ENCODE measurements around the gene FGFBP1.

The FGFBP1 gene

GRCh38 chr4:15971068-15971801 is 32.7 kb upstream of the FGFBP1 start:
- no peak for DNase-seq (ENCODE audit: low read depth)
- TF ChIP-seq, protein P1, sequence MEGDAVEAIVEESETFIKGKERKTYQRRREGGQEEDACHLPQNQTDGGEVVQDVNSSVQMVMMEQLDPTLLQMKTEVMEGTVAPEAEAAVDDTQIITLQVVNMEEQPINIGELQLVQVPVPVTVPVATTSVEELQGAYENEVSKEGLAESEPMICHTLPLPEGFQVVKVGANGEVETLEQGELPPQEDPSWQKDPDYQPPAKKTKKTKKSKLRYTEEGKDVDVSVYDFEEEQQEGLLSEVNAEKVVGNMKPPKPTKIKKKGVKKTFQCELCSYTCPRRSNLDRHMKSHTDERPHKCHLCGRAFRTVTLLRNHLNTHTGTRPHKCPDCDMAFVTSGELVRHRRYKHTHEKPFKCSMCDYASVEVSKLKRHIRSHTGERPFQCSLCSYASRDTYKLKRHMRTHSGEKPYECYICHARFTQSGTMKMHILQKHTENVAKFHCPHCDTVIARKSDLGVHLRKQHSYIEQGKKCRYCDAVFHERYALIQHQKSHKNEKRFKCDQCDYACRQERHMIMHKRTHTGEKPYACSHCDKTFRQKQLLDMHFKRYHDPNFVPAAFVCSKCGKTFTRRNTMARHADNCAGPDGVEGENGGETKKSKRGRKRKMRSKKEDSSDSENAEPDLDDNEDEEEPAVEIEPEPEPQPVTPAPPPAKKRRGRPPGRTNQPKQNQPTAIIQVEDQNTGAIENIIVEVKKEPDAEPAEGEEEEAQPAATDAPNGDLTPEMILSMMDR (IDR thresholded peaks at IDR 0.05; ENCODE audit: insufficient read depth, low read depth, low read length, missing control alignments): no peak
- H3K4me3 ChIP-seq (ENCODE audit: low read depth, low read length): no peak overlapping the region

- DNase-seq (ENCODE audit: low read depth): no peak
- TF ChIP-seq, protein P1 (IDR thresholded peaks at IDR 0.05; ENCODE audit: insufficient read depth, low read depth, low read length, missing control alignments): no peak
- no peak overlapping the region for H3K4me3 ChIP-seq (ENCODE audit: low read depth, low read length)
These were observed 30.2 kb upstream of the FGFBP1 start for GRCh38 chr4:15968551-15969300.

DNA sequence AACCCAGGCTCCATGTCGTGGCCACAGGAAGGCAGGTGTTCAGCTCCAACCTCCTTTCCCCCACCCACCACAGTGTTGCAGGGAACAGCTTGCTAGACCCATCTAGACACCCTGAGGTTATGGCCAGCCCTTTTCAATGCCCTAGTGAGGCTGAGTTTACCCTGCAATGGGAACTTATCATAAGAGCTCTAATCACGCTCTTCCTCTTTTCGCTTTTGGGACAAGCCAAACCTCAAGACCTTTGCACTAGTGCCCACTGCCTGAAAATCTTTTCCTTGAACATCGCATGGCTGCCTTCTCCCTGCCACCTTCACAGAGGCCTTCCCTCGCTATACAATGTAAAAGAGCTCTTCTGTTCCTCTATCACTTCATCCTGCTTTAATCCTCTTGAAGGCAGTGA is 26.8 kb upstream of the FGFBP1 start:
- TF ChIP-seq, protein P1 (IDR thresholded peaks at IDR 0.05; ENCODE audit: insufficient read depth, low read depth, low read length, missing control alignments): no peak
- no peak overlapping the region for H3K4me3 ChIP-seq (ENCODE audit: low read depth, low read length)
- no peak for DNase-seq (ENCODE audit: low read depth)

GRCh38 chr4:15964159-15964558 is 25.6 kb upstream of the FGFBP1 start:
- H3K4me3 ChIP-seq (ENCODE audit: low read depth, low read length): no peak overlapping the region
- TF ChIP-seq, protein P1 (IDR thresholded peaks at IDR 0.05; ENCODE audit: insufficient read depth, low read depth, low read length, missing control alignments): no peak
- DNase-seq (ENCODE audit: low read depth): no peak

DNA sequence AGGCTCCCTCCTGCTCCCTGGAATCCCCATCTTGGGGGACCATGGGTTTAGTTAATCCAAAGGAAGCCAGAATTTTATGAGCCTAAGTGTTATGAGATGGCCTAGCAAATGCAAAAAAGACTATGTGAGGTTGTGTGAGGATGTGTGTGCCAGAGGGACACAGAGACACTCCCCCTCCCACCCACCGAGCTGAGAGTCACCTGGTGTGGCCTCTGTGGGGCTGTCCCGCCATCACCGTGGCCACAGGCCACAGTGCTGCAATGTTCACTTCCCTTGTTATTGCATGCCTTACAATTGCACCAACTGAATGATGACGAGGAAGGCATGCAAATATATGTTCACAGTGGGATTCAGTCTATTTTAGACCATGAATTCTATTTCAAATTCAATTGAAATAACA is 25.0 kb upstream of the FGFBP1 start:
- TF ChIP-seq, protein P1 (IDR thresholded peaks at IDR 0.05; ENCODE audit: insufficient read depth, low read depth, low read length, missing control alignments): no peak
- H3K4me3 ChIP-seq (ENCODE audit: low read depth, low read length): no peak overlapping the region
- DNase-seq (ENCODE audit: low read depth): no peak

DNA sequence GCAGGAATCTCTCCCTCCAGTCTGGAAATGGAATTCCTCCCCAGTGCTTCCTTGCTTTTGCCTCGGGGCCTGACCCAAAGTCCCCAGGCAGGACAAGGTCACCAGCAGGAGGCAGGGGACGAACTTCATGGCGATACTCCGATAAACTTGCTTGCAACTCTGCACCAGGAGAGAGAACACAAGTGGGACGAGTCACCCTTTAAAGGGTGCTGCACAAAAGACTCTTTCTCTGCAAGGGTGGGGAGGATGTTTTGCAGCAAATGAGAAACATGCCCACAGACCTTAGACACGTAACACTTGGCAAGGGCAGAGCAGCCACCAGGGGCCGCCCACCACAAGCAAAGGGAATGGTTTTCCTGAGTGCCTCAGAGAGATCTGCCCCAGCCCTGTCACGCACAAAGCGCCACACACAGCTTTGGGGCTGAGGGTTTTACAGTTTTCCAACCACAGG is 24.5 kb upstream of the FGFBP1 start, which contains the start of gene FGFBP2:
Gene FGFBP2 (minus strand): TSS at position 175 of the 451 bp plus-strand sequence. CDS start 46 bp downstream, at position 129.
- peak; percentile 30 for DNase-seq (ENCODE audit: low read depth)
- TF ChIP-seq, protein P1 (IDR thresholded peaks at IDR 0.05; ENCODE audit: insufficient read depth, low read depth, low read length, missing control alignments): peak; percentile 31

More for the DNA sequence above, 24.5 kb upstream of the FGFBP1 start, which contains the start of gene FGFBP2:
- H3K4me3 ChIP-seq (ENCODE audit: low read depth, low read length): no peak within 1 kb of the TSS
